GM23338 (cell line): Measurements from ENCODE around the gene ITGA2. TPM values are rescaled to one million over a fixed set of nuclear protein-coding genes. Genes with fewer than 3 reads are reported as not detected.

Experiments
- ATAC-seq: fragments of 200-7000 bp; cut with Tn5 transposase; 3 replicates; pipeline ENCODE4 v1.9.1; 2020
- DNase-seq: peaks from one replicate; pipeline ENCODE4 v3.0.0-alpha.2; 2015; ENCODE audit warnings: low spot score
- H2AFZ ChIP-seq: fragments of 200-600 bp; sonication (generic); 2 replicates; pipeline ENCODE4 v1.8.0; 2016; ENCODE audit warnings: antibody characterized with exemption, mild to moderate bottlenecking, moderate library complexity
- H3F3A ChIP-seq: fragments of 200-600 bp; sonication (generic); replicated peaks from 2 replicates; pipeline ENCODE4 v1.8.0; 2017; ENCODE audit warnings: antibody characterized with exemption, mixed run types, low read depth
- H3K27ac ChIP-seq: fragments of 200-600 bp; sonication (generic); 2 replicates; pipeline ENCODE4 v1.6.1; 2016; ENCODE audit warnings: low read depth
- H3K27me3 ChIP-seq: fragments of 200-600 bp; sonication (generic); 2 replicates; pipeline ENCODE4 v1.8.0; 2016; ENCODE audit warnings: mild to moderate bottlenecking, mixed run types, moderate library complexity; ENCODE audit not compliant: insufficient read depth
- H3K36me3 ChIP-seq: fragments of 200-600 bp; sonication (generic); 2 replicates; pipeline ENCODE4 v1.8.0; 2016; ENCODE audit warnings: mild to moderate bottlenecking; ENCODE audit not compliant: insufficient read depth
- H3K4me1 ChIP-seq: fragments of 200-600 bp; sonication (generic); 2 replicates; pipeline ENCODE4 v1.8.0; 2016; ENCODE audit warnings: mild to moderate bottlenecking, moderate library complexity; ENCODE audit not compliant: insufficient read depth
- H3K4me2 ChIP-seq: fragments of 200-600 bp; sonication (generic); 2 replicates; pipeline ENCODE4 v1.7.1; 2017; ENCODE audit warnings: mixed run types
- H3K4me3 ChIP-seq: fragments of 200-600 bp; sonication (generic); 2 replicates; pipeline ENCODE4 v1.6.1; 2016; ENCODE audit warnings: mixed run types
- H3K79me2 ChIP-seq: fragments of 200-600 bp; sonication (generic); replicated peaks from 2 replicates; pipeline ENCODE4 v1.8.0; 2017; ENCODE audit warnings: mild to moderate bottlenecking; ENCODE audit not compliant: insufficient read depth
- H3K9me2 ChIP-seq: fragments of 200-600 bp; sonication (generic); 2 replicates; pipeline ENCODE4 v1.8.0; 2017; ENCODE audit not compliant: insufficient read depth
- H4K20me1 ChIP-seq: fragments of 200-600 bp; sonication (generic); replicated peaks from 2 replicates; pipeline ENCODE4 v1.8.0; 2017; ENCODE audit warnings: mild to moderate bottlenecking; ENCODE audit not compliant: insufficient read depth
- H3K27ac Mint-ChIP-seq: 2 replicates; pipeline ENCODE4 v1.8.0; 2020; ENCODE audit warnings: inconsistent platforms, mild to moderate bottlenecking, moderate library complexity, mixed read lengths
- H3K27me3 Mint-ChIP-seq: 3 replicates; pipeline ENCODE4 v1.8.0; 2022; ENCODE audit warnings: low read depth, mild to moderate bottlenecking, moderate library complexity, mixed read lengths, inconsistent platforms; ENCODE audit not compliant: insufficient read depth, poor library complexity
- H3K36me3 Mint-ChIP-seq: 3 replicates; pipeline ENCODE4 v1.8.0; 2021; ENCODE audit warnings: low read depth, mild to moderate bottlenecking, inconsistent platforms, moderate library complexity, mixed read lengths
- H3K4me1 Mint-ChIP-seq: 3 replicates; pipeline ENCODE4 v1.8.0; 2020; ENCODE audit warnings: mild to moderate bottlenecking, inconsistent platforms, mixed read lengths
- H3K4me3 Mint-ChIP-seq: 3 replicates; pipeline ENCODE4 v1.8.0; 2021; ENCODE audit warnings: moderate library complexity, mild to moderate bottlenecking, inconsistent platforms, mixed read lengths
- H3K9me3 Mint-ChIP-seq: 3 replicates; pipeline ENCODE4 v1.8.0; 2020; ENCODE audit warnings: moderate library complexity, mild to moderate bottlenecking, inconsistent platforms, mixed read lengths
- CREB1 ChIP-seq: fragments of 250-450 bp; sonication (Bioruptor Pico); IDR thresholded peaks from 2 replicates; pipeline ENCODE4 v1.5.0; 2020; ENCODE audit warnings: low read depth, mild to moderate bottlenecking, moderate library complexity
- EZH2 ChIP-seq: fragments of 200-600 bp; sonication (generic); IDR thresholded peaks from one replicate; pipeline ENCODE4 v1.8.0; 2017; ENCODE audit warnings: antibody characterized with exemption, mild to moderate bottlenecking, low read depth; ENCODE audit not compliant: unreplicated experiment
- EZH2phosphoT487 ChIP-seq: fragments of 200-600 bp; sonication (generic); IDR thresholded peaks from one replicate; pipeline ENCODE4 v1.8.1; 2018; ENCODE audit warnings: antibody characterized with exemption; ENCODE audit not compliant: unreplicated experiment
- JUNB ChIP-seq: IDR thresholded peaks from one replicate; pipeline ENCODE4 v1.6.1; 2016; ENCODE audit warnings: antibody characterized with exemption; ENCODE audit not compliant: unreplicated experiment
- NANOG ChIP-seq: IDR thresholded peaks from 2 replicates; pipeline ENCODE4 v1.6.1; 2016; ENCODE audit warnings: antibody characterized with exemption, borderline replicate concordance
- POLR2AphosphoS5 ChIP-seq: IDR thresholded peaks from 2 replicates; pipeline ENCODE4 v1.6.1; 2016; ENCODE audit warnings: antibody characterized with exemption, low read depth
- STAT1 ChIP-seq: IDR thresholded peaks from one replicate; pipeline ENCODE4 v1.6.1; 2016; ENCODE audit warnings: antibody characterized with exemption; ENCODE audit not compliant: unreplicated experiment
- ZNF114 ChIP-seq: fragments of 250-450 bp; sonication (Bioruptor Pico); IDR thresholded peaks from 2 replicates; pipeline ENCODE4 v1.5.0; 2020; ENCODE audit warnings: mild to moderate bottlenecking, moderate library complexity
- ZNF331 ChIP-seq: fragments of 250-450 bp; sonication (Bioruptor Pico); IDR thresholded peaks from 2 replicates; pipeline ENCODE4 v1.5.0; 2020; ENCODE audit warnings: low read depth, mild to moderate bottlenecking, moderate library complexity
- polyA plus RNA-seq: library from polyadenylated mRNA; unstranded; fragments of >200 nt; fragmentation: Nextera tagmentation; extraction: Ambion mirVana; gene quantifications from 2 replicates; pipeline ENCODE4 v1.2.1, GENCODE V29; 2016
- total RNA-seq: library from RNA; depleted of rRNA; stranded (reverse); fragments of >200 nt; shearing (Covaris generic); gene quantifications from 2 replicates; pipeline ENCODE4 v1.2.3, GENCODE V29; 2014
- TF ChIP-seq, protein P1 (sequence below), 2 experiments: fragments of 200-600 bp in 1 of 2; sonication (generic) in 1 of 2; conservative IDR thresholded peaks; 2 replicates each; pipeline versions ENCODE4 v1.5.1 to v1.6.1; 2016 to 2017; ENCODE audit warnings: antibody characterized with exemption in 2 of 2, low read depth in 2 of 2, mild to moderate bottlenecking in 2 of 2, moderate library complexity in 1 of 2
- TF ChIP-seq, protein P2 (sequence below): fragments of 250-450 bp; sonication (Bioruptor Pico); IDR thresholded peaks from 2 replicates; pipeline ENCODE4 v1.5.0; 2020; ENCODE audit warnings: mild to moderate bottlenecking, moderate library complexity
- TF ChIP-seq, protein P3 (sequence below): IDR thresholded peaks from one replicate; pipeline ENCODE4 v1.6.1; 2018; ENCODE audit warnings: antibody characterized with exemption; ENCODE audit not compliant: unreplicated experiment
- TF ChIP-seq, protein P4 (sequence below): IDR thresholded peaks from 2 replicates; pipeline ENCODE4 v1.6.1; 2016; ENCODE audit warnings: antibody characterized with exemption

The ITGA2 gene
- total and polyA plus RNA-seq, 2 experiments from 2014 or later: 2.6 to 7.1 TPM

DNA sequence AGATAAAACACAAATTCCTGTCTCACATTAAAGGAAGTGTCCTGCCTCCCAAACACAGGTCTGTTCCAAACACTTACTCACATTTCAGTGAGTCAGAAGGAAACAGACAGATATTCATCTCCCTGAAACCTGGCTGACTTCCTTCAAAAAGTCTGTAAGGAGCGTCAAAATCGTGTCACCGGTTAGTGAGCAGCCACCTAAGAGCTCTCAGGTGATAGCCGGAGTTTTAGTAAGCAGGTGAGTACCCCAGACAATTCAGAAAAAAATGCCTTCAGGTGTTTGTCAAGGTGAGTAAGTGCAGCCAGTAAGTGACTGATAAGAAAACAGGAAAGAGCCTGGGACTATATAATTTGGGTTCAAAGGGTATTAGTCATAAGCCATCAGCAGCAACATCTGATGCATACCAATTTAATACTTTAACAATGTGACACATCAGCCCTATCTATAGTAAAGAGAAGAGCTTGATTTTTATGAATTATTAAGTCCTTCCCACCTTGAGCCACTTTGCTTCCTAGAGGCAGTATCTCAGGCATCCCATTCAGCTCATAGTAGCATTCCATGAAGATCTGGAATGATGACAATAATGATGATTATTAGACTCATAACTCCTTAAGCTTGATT, 1.3 kb upstream of the ITGA2 start:
- H3K36me3 Mint-ChIP-seq: no peaks in the 10 kb centered on the region
- Histone ChIP-seq H3F3A (no peaks in the 10 kb centered on the region; the same call in 1 of the 2 replicates), H3K27ac (no peak overlapping the region), H3K27me3 (peaks cover 26% of the 10 kb centered on the region), H3K4me2 (no peak overlapping the region), H3K9me2 (no peaks in the 10 kb centered on the region), H4K20me1 (no peaks in the 10 kb centered on the region), H3K4me3 (no peak overlapping the region), H3K79me2 (no peaks in the 10 kb centered on the region), H2AFZ (no peak overlapping the region), H3K4me1 (peaks cover 9% of the 10 kb centered on the region), H3K36me3 (no peaks in the 10 kb centered on the region)
- no peak overlapping the region for H3K27ac Mint-ChIP-seq
- ATAC-seq: no peak
- TF ChIP-seq POLR2AphosphoS5 (no peak), ZNF331 (no peak), STAT1 (no peak), NANOG (no peak), ZNF114 (no peak), CREB1 (CRISPR knock-in tag) (no peak), EZH2phosphoT487 (no peak), JUNB (no peak), EZH2 (no peak)
- TF ChIP-seq, protein P1, sequence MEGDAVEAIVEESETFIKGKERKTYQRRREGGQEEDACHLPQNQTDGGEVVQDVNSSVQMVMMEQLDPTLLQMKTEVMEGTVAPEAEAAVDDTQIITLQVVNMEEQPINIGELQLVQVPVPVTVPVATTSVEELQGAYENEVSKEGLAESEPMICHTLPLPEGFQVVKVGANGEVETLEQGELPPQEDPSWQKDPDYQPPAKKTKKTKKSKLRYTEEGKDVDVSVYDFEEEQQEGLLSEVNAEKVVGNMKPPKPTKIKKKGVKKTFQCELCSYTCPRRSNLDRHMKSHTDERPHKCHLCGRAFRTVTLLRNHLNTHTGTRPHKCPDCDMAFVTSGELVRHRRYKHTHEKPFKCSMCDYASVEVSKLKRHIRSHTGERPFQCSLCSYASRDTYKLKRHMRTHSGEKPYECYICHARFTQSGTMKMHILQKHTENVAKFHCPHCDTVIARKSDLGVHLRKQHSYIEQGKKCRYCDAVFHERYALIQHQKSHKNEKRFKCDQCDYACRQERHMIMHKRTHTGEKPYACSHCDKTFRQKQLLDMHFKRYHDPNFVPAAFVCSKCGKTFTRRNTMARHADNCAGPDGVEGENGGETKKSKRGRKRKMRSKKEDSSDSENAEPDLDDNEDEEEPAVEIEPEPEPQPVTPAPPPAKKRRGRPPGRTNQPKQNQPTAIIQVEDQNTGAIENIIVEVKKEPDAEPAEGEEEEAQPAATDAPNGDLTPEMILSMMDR (conservative IDR thresholded peaks at IDR 0.05; ENCODE audit: low read depth in 2 of 2): no peak
- TF ChIP-seq, protein P2, sequence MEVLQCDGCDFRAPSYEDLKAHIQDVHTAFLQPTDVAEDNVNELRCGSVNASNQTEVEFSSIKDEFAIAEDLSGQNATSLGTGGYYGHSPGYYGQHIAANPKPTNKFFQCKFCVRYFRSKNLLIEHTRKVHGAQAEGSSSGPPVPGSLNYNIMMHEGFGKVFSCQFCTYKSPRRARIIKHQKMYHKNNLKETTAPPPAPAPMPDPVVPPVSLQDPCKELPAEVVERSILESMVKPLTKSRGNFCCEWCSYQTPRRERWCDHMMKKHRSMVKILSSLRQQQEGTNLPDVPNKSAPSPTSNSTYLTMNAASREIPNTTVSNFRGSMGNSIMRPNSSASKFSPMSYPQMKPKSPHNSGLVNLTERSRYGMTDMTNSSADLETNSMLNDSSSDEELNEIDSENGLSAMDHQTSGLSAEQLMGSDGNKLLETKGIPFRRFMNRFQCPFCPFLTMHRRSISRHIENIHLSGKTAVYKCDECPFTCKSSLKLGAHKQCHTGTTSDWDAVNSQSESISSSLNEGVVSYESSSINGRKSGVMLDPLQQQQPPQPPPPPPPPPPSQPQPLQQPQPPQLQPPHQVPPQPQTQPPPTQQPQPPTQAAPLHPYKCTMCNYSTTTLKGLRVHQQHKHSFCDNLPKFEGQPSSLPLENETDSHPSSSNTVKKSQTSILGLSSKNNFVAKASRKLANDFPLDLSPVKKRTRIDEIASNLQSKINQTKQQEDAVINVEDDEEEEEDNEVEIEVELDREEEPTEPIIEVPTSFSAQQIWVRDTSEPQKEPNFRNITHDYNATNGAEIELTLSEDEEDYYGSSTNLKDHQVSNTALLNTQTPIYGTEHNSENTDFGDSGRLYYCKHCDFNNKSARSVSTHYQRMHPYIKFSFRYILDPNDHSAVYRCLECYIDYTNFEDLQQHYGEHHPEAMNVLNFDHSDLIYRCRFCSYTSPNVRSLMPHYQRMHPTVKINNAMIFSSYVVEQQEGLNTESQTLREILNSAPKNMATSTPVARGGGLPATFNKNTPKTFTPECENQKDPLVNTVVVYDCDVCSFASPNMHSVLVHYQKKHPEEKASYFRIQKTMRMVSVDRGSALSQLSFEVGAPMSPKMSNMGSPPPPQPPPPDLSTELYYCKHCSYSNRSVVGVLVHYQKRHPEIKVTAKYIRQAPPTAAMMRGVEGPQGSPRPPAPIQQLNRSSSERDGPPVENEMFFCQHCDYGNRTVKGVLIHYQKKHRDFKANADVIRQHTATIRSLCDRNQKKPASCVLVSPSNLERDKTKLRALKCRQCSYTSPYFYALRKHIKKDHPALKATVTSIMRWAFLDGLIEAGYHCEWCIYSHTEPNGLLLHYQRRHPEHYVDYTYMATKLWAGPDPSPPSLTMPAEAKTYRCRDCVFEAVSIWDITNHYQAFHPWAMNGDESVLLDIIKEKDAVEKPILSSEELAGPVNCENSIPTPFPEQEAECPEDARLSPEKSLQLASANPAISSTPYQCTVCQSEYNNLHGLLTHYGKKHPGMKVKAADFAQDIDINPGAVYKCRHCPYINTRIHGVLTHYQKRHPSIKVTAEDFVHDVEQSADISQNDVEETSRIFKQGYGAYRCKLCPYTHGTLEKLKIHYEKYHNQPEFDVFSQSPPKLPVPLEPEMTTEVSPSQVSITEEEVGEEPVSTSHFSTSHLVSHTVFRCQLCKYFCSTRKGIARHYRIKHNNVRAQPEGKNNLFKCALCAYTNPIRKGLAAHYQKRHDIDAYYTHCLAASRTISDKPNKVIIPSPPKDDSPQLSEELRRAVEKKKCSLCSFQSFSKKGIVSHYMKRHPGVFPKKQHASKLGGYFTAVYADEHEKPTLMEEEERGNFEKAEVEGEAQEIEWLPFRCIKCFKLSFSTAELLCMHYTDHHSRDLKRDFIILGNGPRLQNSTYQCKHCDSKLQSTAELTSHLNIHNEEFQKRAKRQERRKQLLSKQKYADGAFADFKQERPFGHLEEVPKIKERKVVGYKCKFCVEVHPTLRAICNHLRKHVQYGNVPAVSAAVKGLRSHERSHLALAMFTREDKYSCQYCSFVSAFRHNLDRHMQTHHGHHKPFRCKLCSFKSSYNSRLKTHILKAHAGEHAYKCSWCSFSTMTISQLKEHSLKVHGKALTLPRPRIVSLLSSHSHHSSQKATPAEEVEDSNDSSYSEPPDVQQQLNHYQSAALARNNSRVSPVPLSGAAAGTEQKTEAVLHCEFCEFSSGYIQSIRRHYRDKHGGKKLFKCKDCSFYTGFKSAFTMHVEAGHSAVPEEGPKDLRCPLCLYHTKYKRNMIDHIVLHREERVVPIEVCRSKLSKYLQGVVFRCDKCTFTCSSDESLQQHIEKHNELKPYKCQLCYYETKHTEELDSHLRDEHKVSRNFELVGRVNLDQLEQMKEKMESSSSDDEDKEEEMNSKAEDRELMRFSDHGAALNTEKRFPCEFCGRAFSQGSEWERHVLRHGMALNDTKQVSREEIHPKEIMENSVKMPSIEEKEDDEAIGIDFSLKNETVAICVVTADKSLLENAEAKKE (CRISPR knock-in tag): no peak
- TF ChIP-seq, protein P3, sequence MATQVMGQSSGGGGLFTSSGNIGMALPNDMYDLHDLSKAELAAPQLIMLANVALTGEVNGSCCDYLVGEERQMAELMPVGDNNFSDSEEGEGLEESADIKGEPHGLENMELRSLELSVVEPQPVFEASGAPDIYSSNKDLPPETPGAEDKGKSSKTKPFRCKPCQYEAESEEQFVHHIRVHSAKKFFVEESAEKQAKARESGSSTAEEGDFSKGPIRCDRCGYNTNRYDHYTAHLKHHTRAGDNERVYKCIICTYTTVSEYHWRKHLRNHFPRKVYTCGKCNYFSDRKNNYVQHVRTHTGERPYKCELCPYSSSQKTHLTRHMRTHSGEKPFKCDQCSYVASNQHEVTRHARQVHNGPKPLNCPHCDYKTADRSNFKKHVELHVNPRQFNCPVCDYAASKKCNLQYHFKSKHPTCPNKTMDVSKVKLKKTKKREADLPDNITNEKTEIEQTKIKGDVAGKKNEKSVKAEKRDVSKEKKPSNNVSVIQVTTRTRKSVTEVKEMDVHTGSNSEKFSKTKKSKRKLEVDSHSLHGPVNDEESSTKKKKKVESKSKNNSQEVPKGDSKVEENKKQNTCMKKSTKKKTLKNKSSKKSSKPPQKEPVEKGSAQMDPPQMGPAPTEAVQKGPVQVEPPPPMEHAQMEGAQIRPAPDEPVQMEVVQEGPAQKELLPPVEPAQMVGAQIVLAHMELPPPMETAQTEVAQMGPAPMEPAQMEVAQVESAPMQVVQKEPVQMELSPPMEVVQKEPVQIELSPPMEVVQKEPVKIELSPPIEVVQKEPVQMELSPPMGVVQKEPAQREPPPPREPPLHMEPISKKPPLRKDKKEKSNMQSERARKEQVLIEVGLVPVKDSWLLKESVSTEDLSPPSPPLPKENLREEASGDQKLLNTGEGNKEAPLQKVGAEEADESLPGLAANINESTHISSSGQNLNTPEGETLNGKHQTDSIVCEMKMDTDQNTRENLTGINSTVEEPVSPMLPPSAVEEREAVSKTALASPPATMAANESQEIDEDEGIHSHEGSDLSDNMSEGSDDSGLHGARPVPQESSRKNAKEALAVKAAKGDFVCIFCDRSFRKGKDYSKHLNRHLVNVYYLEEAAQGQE: no peak
- TF ChIP-seq, protein P4, sequence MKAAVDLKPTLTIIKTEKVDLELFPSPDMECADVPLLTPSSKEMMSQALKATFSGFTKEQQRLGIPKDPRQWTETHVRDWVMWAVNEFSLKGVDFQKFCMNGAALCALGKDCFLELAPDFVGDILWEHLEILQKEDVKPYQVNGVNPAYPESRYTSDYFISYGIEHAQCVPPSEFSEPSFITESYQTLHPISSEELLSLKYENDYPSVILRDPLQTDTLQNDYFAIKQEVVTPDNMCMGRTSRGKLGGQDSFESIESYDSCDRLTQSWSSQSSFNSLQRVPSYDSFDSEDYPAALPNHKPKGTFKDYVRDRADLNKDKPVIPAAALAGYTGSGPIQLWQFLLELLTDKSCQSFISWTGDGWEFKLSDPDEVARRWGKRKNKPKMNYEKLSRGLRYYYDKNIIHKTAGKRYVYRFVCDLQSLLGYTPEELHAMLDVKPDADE: no peak
- DNase-seq: no peak
- H3K4me1 Mint-ChIP-seq: peaks cover 17% of the 10 kb centered on the region
- H3K9me3 Mint-ChIP-seq: no peaks in the 10 kb centered on the region
- H3K4me3 Mint-ChIP-seq: peak overlapping the region; percentile 64; the same call in 1 of the 3 replicates
- H3K27me3 Mint-ChIP-seq: peaks cover 11% of the 10 kb centered on the region
